H9 (cell line): ENCODE results near the gene DGKG. TPM values are rescaled to one million over a fixed set of nuclear protein-coding genes. Genes with fewer than 3 reads are reported as not detected.

Experiments used
- DNase-seq: peaks from one replicate; pipeline ENCODE4 v3.0.0-alpha.2; 2017
- H2AFZ ChIP-seq: one replicate; pipeline ENCODE4 v1.6.1; 2013; ENCODE audit warnings: mild to moderate bottlenecking, low read length, control low read depth, moderate library complexity
- H2AK5ac ChIP-seq: 2 replicates; pipeline ENCODE4 v1.6.1; 2013; ENCODE audit warnings: low read length, control low read depth, mixed read lengths; ENCODE audit not compliant: insufficient read length
- H2BK120ac ChIP-seq: one replicate; pipeline ENCODE4 v1.6.1; 2013; ENCODE audit warnings: low read depth, mild to moderate bottlenecking, low read length, control low read depth, inconsistent platforms; ENCODE audit not compliant: poor library complexity, severe bottlenecking
- H2BK12ac ChIP-seq: 2 replicates; pipeline ENCODE4 v1.6.1; 2013; ENCODE audit warnings: low read length, control low read depth, mixed read lengths, low read depth; ENCODE audit not compliant: insufficient read length
- H2BK15ac ChIP-seq: 2 replicates; pipeline ENCODE4 v1.6.1; 2013; ENCODE audit warnings: low read depth, low read length, control low read depth
- H2BK20ac ChIP-seq: one replicate; pipeline ENCODE4 v1.6.1; 2013; ENCODE audit warnings: low read depth, mild to moderate bottlenecking, low read length, control low read depth, inconsistent platforms; ENCODE audit not compliant: poor library complexity, severe bottlenecking
- H2BK5ac ChIP-seq: 2 replicates; pipeline ENCODE4 v1.6.1; 2013; ENCODE audit warnings: low read length, control low read depth, mixed read lengths; ENCODE audit not compliant: insufficient read length
- H3K14ac ChIP-seq: 2 replicates; pipeline ENCODE4 v1.6.1; 2013; ENCODE audit warnings: low read length, control low read depth; ENCODE audit not compliant: insufficient read depth
- H3K18ac ChIP-seq: 2 replicates; pipeline ENCODE4 v1.6.1; 2013; ENCODE audit warnings: low read depth, mild to moderate bottlenecking, mixed read lengths, low read length, control low read depth; ENCODE audit not compliant: insufficient read length
- H3K23ac ChIP-seq: 2 replicates; pipeline ENCODE4 v1.6.1; 2013; ENCODE audit warnings: low read length, control low read depth, mixed read lengths, low read depth; ENCODE audit not compliant: insufficient read length
- H3K23me2 ChIP-seq: 2 replicates; pipeline ENCODE4 v1.6.1; 2013; ENCODE audit warnings: low read depth, mild to moderate bottlenecking, mixed read lengths, low read length, control low read depth; ENCODE audit not compliant: insufficient read length, poor library complexity, severe bottlenecking
- H3K27ac ChIP-seq: 2 replicates; pipeline ENCODE4 v1.5.1; 2013; ENCODE audit warnings: low read length, control low read depth, mixed read lengths, low read depth; ENCODE audit not compliant: insufficient read length
- H3K27me3 ChIP-seq: 2 replicates; pipeline ENCODE4 v1.6.1; 2013; ENCODE audit warnings: low read length, control low read depth, inconsistent platforms; ENCODE audit not compliant: insufficient read depth
- H3K4ac ChIP-seq: 2 replicates; pipeline ENCODE4 v1.6.1; 2013; ENCODE audit warnings: low read depth, mild to moderate bottlenecking, control low read depth, inconsistent platforms, low read length, moderate library complexity
- H3K4me1 ChIP-seq: 2 replicates; pipeline ENCODE4 v1.6.1; 2013; ENCODE audit warnings: low read length, control low read depth, inconsistent platforms; ENCODE audit not compliant: insufficient read depth
- H3K4me2 ChIP-seq: 2 replicates; pipeline ENCODE4 v1.6.1; 2013; ENCODE audit warnings: low read length, control low read depth, mixed read lengths; ENCODE audit not compliant: insufficient read length, insufficient read depth
- H3K56ac ChIP-seq: 2 replicates; pipeline ENCODE4 v1.6.1; 2013; ENCODE audit warnings: low read depth, mild to moderate bottlenecking, mixed read lengths, low read length, control low read depth; ENCODE audit not compliant: insufficient read length
- H3K79me1 ChIP-seq: 2 replicates; pipeline ENCODE4 v1.6.1; 2013; ENCODE audit warnings: low read depth, mild to moderate bottlenecking, moderate library complexity, low read length, control low read depth, inconsistent platforms; ENCODE audit not compliant: insufficient read depth, poor library complexity, severe bottlenecking
- H3K79me2 ChIP-seq: 2 replicates; pipeline ENCODE4 v1.6.1; 2013; ENCODE audit warnings: low read length, control low read depth, inconsistent platforms; ENCODE audit not compliant: insufficient read depth
- H3K9ac ChIP-seq: 2 replicates; pipeline ENCODE4 v1.6.1; 2013; ENCODE audit warnings: low read length, control low read depth, mixed read lengths; ENCODE audit not compliant: insufficient read length; ENCODE audit errors: extremely low read depth
- H3K9me3 ChIP-seq: one replicate; pipeline ENCODE4 v1.6.1; 2013; ENCODE audit warnings: low read depth, low read length, inconsistent platforms; ENCODE audit not compliant: control insufficient read depth
- H3T11ph ChIP-seq: one replicate; pipeline ENCODE4 v1.6.1; 2013; ENCODE audit warnings: mild to moderate bottlenecking, low read length, control low read depth, inconsistent platforms
- H4K20me1 ChIP-seq: one replicate; pipeline ENCODE4 v1.6.1; 2013; ENCODE audit not compliant: control insufficient read depth, insufficient read length, insufficient read depth
- H4K5ac ChIP-seq: 2 replicates; pipeline ENCODE4 v1.6.1; 2013; ENCODE audit warnings: low read depth, mild to moderate bottlenecking, mixed read lengths, low read length, control low read depth; ENCODE audit not compliant: insufficient read length
- H4K8ac ChIP-seq: replicated peaks from 2 replicates; pipeline ENCODE4 v1.6.1; 2013; ENCODE audit warnings: low read length, control low read depth, mixed read lengths, low read depth; ENCODE audit not compliant: insufficient read length
- H4K91ac ChIP-seq: 2 replicates; pipeline ENCODE4 v1.6.1; 2013; ENCODE audit warnings: low read depth, mild to moderate bottlenecking, moderate library complexity, mixed read lengths, low read length, control low read depth; ENCODE audit not compliant: insufficient read length
- H3K27ac Mint-ChIP-seq, 3 experiments: 2 replicates in 2 of 3; 3 replicates in 1 of 3; pipeline ENCODE4 v1.8.0; 2020 to 2021; ENCODE audit warnings: mixed read lengths in 3 of 3, mild to moderate bottlenecking in 1 of 3, moderate library complexity in 1 of 3
- H3K27me3 Mint-ChIP-seq: 2 replicates; pipeline ENCODE4 v1.8.0; 2021; ENCODE audit warnings: low read depth, mild to moderate bottlenecking, moderate library complexity, mixed read lengths
- H3K36me3 Mint-ChIP-seq, 3 experiments: 2 replicates in 2 of 3; 3 replicates in 1 of 3; pipeline ENCODE4 v1.8.0; 2020 to 2021; ENCODE audit warnings: low read depth in 3 of 3, mixed read lengths in 3 of 3; ENCODE audit not compliant: insufficient read depth in 1 of 3
- H3K4me1 Mint-ChIP-seq, 2 experiments: 2 replicates each; pipeline ENCODE4 v1.8.0; 2020; ENCODE audit warnings: mixed read lengths in 2 of 2
- H3K4me3 Mint-ChIP-seq, 2 experiments: 2 replicates in 1 of 2; 3 replicates in 1 of 2; pipeline ENCODE4 v1.8.0; 2020 to 2021; ENCODE audit warnings: mild to moderate bottlenecking in 2 of 2, mixed read lengths in 2 of 2, moderate library complexity in 1 of 2
- H3K9me3 Mint-ChIP-seq, 2 experiments: 2 replicates in 1 of 2; 3 replicates in 1 of 2; pipeline ENCODE4 v1.8.0; 2020; ENCODE audit warnings: mild to moderate bottlenecking in 2 of 2, mixed read lengths in 2 of 2, moderate library complexity in 1 of 2
- WGBS: extraction: QIAGEN DNeasy Blood & Tissue Kit; methylation state at CpG from one replicate; pipeline ENCODE4 v1.1.7; 2013; ENCODE audit warnings: missing lambda C conversion rate, low lambda C conversion rate, mixed read lengths; ENCODE audit not compliant: insufficient read length; ENCODE audit errors: extremely low coverage; 5-methylcytosine and 5-hydroxymethylcytosine counted together
- total RNA-seq: library from RNA; stranded (reverse); gene quantifications from 2 replicates; pipeline ENCODE4 v1.2.1, GENCODE V29; 2021
- TF ChIP-seq, protein P1 (sequence below): fragments of 200-600 bp; sonication (generic); conservative IDR thresholded peaks from 3 replicates; pipeline ENCODE4 v1.8.0; 2021; ENCODE audit warnings: antibody characterized with exemption, mild to moderate bottlenecking

Gene DGKG
- total RNA-seq, 1 experiment from 2014 or later = not detected

DNA sequence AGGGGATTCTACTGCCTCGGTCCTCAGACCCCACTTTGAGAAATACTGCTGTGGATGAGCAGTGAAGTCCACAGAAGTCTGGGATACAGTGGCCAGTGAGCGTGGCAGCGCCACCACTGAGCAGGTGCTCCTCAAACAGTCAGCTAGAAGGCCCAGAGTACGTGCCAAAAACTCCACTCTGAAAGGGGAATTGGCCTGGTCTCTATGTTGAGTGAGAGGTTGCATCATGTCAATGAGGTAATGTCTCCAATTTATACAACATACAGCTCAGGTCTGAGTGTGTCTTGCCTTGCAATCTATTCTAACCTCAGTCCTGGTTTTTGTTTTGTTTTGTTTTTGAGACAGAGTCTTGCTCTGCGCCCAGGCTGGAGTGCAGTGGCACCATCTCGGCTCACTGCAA lies 199.8 kb downstream of the DGKG start:
- H3K9me3 Mint-ChIP-seq = no peaks in the 10 kb centered on the region
- Histone ChIP-seq H4K20me1 (no peaks in the 10 kb centered on the region), H2BK15ac (no peak overlapping the region), H4K91ac (no peak overlapping the region), H2BK20ac (no peak overlapping the region), H4K8ac (no peak overlapping the region), H2AK5ac (no peak overlapping the region), H3K23ac (no peak overlapping the region), H3K56ac (no peak overlapping the region), H2BK120ac (no peak overlapping the region), H3K9me3 (no peaks in the 10 kb centered on the region), H3K4me1 (no peaks in the 10 kb centered on the region; the same call in 1 of the 2 replicates), H2BK5ac (no peak overlapping the region), H3K27ac (no peak overlapping the region), H3K18ac (no peak overlapping the region), H3K79me1 (no peaks in the 10 kb centered on the region), H3K27me3 (no peaks in the 10 kb centered on the region), H2BK12ac (no peak overlapping the region), H3K4me2 (no peak overlapping the region), H3K23me2 (no peaks in the 10 kb centered on the region), H3K4ac (no peak overlapping the region), H3T11ph (no peak overlapping the region), H3K9ac (no peak overlapping the region), H3K14ac (no peak overlapping the region), H3K79me2 (no peaks in the 10 kb centered on the region), H4K5ac (no peak overlapping the region), H2AFZ (no peak overlapping the region)
- H3K27ac Mint-ChIP-seq = no peak overlapping the region
- WGBS = no CpG with 5 or more reads among the region's 6 CpGs
- H3K36me3 Mint-ChIP-seq = no peaks in the 10 kb centered on the region
- peaks cover 53% of the 10 kb centered on the region for H3K27me3 Mint-ChIP-seq
- TF ChIP-seq, protein P1, sequence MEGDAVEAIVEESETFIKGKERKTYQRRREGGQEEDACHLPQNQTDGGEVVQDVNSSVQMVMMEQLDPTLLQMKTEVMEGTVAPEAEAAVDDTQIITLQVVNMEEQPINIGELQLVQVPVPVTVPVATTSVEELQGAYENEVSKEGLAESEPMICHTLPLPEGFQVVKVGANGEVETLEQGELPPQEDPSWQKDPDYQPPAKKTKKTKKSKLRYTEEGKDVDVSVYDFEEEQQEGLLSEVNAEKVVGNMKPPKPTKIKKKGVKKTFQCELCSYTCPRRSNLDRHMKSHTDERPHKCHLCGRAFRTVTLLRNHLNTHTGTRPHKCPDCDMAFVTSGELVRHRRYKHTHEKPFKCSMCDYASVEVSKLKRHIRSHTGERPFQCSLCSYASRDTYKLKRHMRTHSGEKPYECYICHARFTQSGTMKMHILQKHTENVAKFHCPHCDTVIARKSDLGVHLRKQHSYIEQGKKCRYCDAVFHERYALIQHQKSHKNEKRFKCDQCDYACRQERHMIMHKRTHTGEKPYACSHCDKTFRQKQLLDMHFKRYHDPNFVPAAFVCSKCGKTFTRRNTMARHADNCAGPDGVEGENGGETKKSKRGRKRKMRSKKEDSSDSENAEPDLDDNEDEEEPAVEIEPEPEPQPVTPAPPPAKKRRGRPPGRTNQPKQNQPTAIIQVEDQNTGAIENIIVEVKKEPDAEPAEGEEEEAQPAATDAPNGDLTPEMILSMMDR = no peak
- H3K4me3 Mint-ChIP-seq = no peak overlapping the region
- no peaks in the 10 kb centered on the region for H3K4me1 Mint-ChIP-seq
- DNase-seq = no peak
